ENCODE data around the gene GRK4. TPM values are rescaled to one million over a fixed set of nuclear protein-coding genes. Genes with fewer than 3 reads are reported as not detected.
A peak's percentile ranks its signal among the peaks of the same experiment; 100 is the strongest.

GRK4 gene
- total and polyA plus RNA-seq, 2 of the 4 experiments (the other 2 are of a cell fraction) = 1.6 to 2.2 TPM

GRCh38 chr4:2941138-2942036, 22.0 kb upstream of the GRK4 start:
- WGBS, 2 experiments (ENCODE audit: extremely low coverage in 2 of 2, insufficient read length in 1 of 2) = 85% methylated on average over 5 of the region's 24 CpGs; no CpG with 5 or more reads in 1 of the 2 experiments
- DNase-seq (no peak), ATAC-seq (ENCODE audit: low read depth) (no peak)
- no peak overlapping the region for H4K8ac ChIP-seq (ENCODE audit: low read depth in 2 of 2, low read length in 2 of 2)
- no peak overlapping the region for H2BK120ac ChIP-seq (ENCODE audit: low read depth, low read length)
- H2BK15ac ChIP-seq (ENCODE audit: low read depth, low read length) = no peak overlapping the region
- H3K14ac ChIP-seq (replicated peaks; ENCODE audit: low read depth, low read length) = no peak overlapping the region
- no peak overlapping the region for H3K18ac ChIP-seq (ENCODE audit: low read depth, low read length)
- H3K56ac ChIP-seq (ENCODE audit: extremely low read depth, insufficient read depth, low read length) = no peak overlapping the region
- no peak overlapping the region for H3K27ac ChIP-seq (ENCODE audit: insufficient read depth, low read length)
- H2AK9ac ChIP-seq (replicated peaks; ENCODE audit: low read depth, low read length, poor library complexity) = no peak overlapping the region
- H3K9me1 ChIP-seq (ENCODE audit: insufficient read depth, low read length) = peaks cover 3% of the 10 kb centered on the region; the same call in 1 of the 2 replicates
- no peak overlapping the region for H2BK20ac ChIP-seq (ENCODE audit: low read depth, low read length)
- H3K9me3 ChIP-seq (ENCODE audit: control insufficient read depth, insufficient read depth, low read length) = no peaks in the 10 kb centered on the region
- H2AK5ac ChIP-seq (ENCODE audit: low read depth, low read length) = no peak overlapping the region
- H2AFZ ChIP-seq (replicated peaks; ENCODE audit: low read length, poor library complexity) = peak overlapping the region; percentile 28
- H3K4me3 ChIP-seq (ENCODE audit: insufficient read depth, low read depth, low read length) = no peak overlapping the region
- H3K79me1 ChIP-seq (ENCODE audit: low read depth in 1 of 2, low read length in 2 of 2) = peaks cover 17 to 45% of the 10 kb centered on the region in 2 experiments
- CTCF ChIA-PET = no interaction called here
- H4K5ac ChIP-seq (ENCODE audit: low read depth, low read length) = no peak overlapping the region
- no peaks in the 10 kb centered on the region for H3K4me1 ChIP-seq (ENCODE audit: control insufficient read depth, insufficient read depth, low read length)
- H4K20me1 ChIP-seq (ENCODE audit: insufficient read depth, low read length) = peaks cover 39% of the 10 kb centered on the region
- peaks cover 78% of the 10 kb centered on the region for H3K36me3 ChIP-seq (ENCODE audit: control insufficient read depth, insufficient read depth, low read length)
- H2BK5ac ChIP-seq (ENCODE audit: low read depth, low read length, poor library complexity, severe bottlenecking) = no peak overlapping the region
- no peak overlapping the region for H3K4ac ChIP-seq (ENCODE audit: low read depth, low read length)
- TF ChIP-seq MAFK (IDR thresholded peaks at IDR 0.05; ENCODE audit: low read depth, low read length) = no peak
- TF ChIP-seq CTCF (conservative IDR thresholded peaks at IDR 0.05; ENCODE audit: low read depth, low read length) = no peak
- TF ChIP-seq CEBPB (IDR thresholded peaks at IDR 0.05; ENCODE audit: low read depth, low read length) = no peak
- TF ChIP-seq MAZ (IDR thresholded peaks at IDR 0.05; ENCODE audit: borderline replicate concordance, low read depth, low read length) = no peak
- TF ChIP-seq MXI1 (IDR thresholded peaks at IDR 0.05; ENCODE audit: borderline replicate concordance, low read depth, low read length) = no peak
- no peak for TF ChIP-seq ELK1 (IDR thresholded peaks at IDR 0.05; ENCODE audit: borderline replicate concordance, low read depth, low read length)
- TF ChIP-seq BHLHE40 (IDR thresholded peaks at IDR 0.05; ENCODE audit: low read depth, low read length) = no peak
- TF ChIP-seq POLR2A (IDR thresholded peaks at IDR 0.05; ENCODE audit: low read depth, low read length) = no peak
- no peak for TF ChIP-seq SMC3 (IDR thresholded peaks at IDR 0.05; ENCODE audit: low read depth, low read length)
- no peak for TF ChIP-seq NFE2L2 (IDR thresholded peaks at IDR 0.05; ENCODE audit: low read depth, low read length)
- no peak for TF ChIP-seq CHD1 (IDR thresholded peaks at IDR 0.05; ENCODE audit: low read depth, low read length)
- no peak for TF ChIP-seq RAD21 (IDR thresholded peaks at IDR 0.05; ENCODE audit: low read length)
- H3K9ac ChIP-seq (ENCODE audit: low read depth, low read length) = no peak overlapping the region
- POLR2A ChIA-PET (ENCODE audit: unreplicated experiment) = interaction anchor here (0.5 kb wide), 1 partner anchor 85 kb away, joined by 7 read pairs; no protein-coding TSS in a partner anchor
- no peak overlapping the region for H3K4me2 ChIP-seq (ENCODE audit: low read depth, low read length)
- H3K27me3 ChIP-seq (ENCODE audit: control insufficient read depth, insufficient read depth, low read length) = no peaks in the 10 kb centered on the region
- dilution Hi-C loops (cut with HindIII; ENCODE audit: low sequenced_read_pairs, unreplicated experiment) = no loop called here
- H4K91ac ChIP-seq (ENCODE audit: insufficient read depth, low read depth, low read length) = no peak overlapping the region
- no TSS peak for BruUV-seq (replicated peaks)
- intact Hi-C loops (cut with micrococcal nuclease) = no loop called here
- no peak overlapping the region for H3K23ac ChIP-seq (ENCODE audit: low read depth, low read length)
- in situ Hi-C loops (cut with MboI; ENCODE audit: low sequenced_read_pairs) = no loop called here
